ENCODE data around the gene LIPN. TPM values are rescaled to one million over a fixed set of nuclear protein-coding genes. Genes with fewer than 3 reads are reported as not detected.

LIPN gene
- total and polyA plus RNA-seq, 2 donors (not counting 3 experiments of a cell fraction or from before 2014, with no cell fraction given) = not detected

DNA sequence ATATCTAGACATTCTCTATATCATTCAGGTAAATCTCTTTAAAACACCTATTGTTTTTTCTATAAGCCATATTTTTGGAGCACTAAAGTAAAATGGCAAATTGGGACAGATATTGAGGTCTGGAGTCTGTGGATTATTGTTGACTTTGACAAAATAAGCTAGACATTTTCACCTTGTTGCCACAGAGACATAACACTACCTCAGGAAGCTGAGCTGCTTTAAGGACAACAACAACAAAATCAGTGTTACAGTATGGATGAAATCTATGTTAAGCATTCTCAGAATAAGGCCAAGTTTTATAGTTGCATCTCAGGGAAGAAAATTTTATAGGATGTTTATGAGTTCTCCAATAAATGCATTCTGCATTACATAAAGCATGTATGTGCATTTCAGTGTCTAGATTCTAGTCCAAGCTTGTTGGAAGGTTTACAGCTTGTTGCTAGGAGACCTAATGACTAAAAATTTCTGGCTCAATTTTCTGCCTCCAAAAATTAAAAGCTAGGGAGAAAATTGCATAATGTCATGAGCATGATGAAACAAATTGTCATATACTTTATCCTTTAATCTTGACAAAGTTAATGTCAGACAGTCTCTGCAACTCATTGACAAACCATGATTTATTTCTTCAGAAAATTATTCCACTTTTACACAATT lies 61.1 kb downstream of the LIPN start:
- Histone ChIP-seq H3K4me1 (ENCODE audit: control insufficient read depth, extremely low read depth, insufficient read depth, low read length) (no peaks in the 10 kb centered on the region), H3K36me3 (ENCODE audit: control insufficient read depth in 2 of 2, extremely low read depth in 1 of 2, insufficient read depth in 2 of 2, low read length in 2 of 2) (no peaks in the 10 kb centered on the region), H2AFZ (ENCODE audit: low read depth, low read length) (no peak overlapping the region), H3K27me3 (ENCODE audit: control insufficient read depth in 2 of 2, insufficient read depth in 2 of 2, low read length in 2 of 2) (peaks cover 0 to 5% of the 10 kb centered on the region in 2 experiments), H3K4me3 (replicated peaks in 1 of 3; ENCODE audit: insufficient read depth in 1 of 3, low read depth in 1 of 3, low read length in 3 of 3) (no peak overlapping the region), H3K9ac (replicated peaks; ENCODE audit: extremely low read depth, insufficient read depth, low read length) (no peak overlapping the region), H3K79me2 (ENCODE audit: control insufficient read depth, insufficient read depth, low read length) (no peaks in the 10 kb centered on the region), H3K27ac (ENCODE audit: insufficient read depth, low read depth, low read length) (no peak overlapping the region), H3K4me2 (ENCODE audit: insufficient read depth, low read length) (no peak overlapping the region), H4K20me1 (replicated peaks; ENCODE audit: control insufficient read depth, extremely low read depth, insufficient read depth, low read length) (no peaks in the 10 kb centered on the region), H3K9me3 (replicated peaks; ENCODE audit: control insufficient read depth, insufficient read depth, low read length) (no peaks in the 10 kb centered on the region), H3K9me1 (replicated peaks; ENCODE audit: control insufficient read depth, extremely low read depth, insufficient read depth, low read length) (no peaks in the 10 kb centered on the region)
- no TSS peak for BruUV-seq (replicated peaks)
- dilution Hi-C loops (cut with MboI; ENCODE audit: extremely low pct_ligation_motif_present, low sequenced_read_pairs) = no loop called here
- DNase-seq (ENCODE audit: low read depth, low spot score) (no peak), FAIRE-seq (no peak)
- POLR2A ChIA-PET = no interaction called here
- TF ChIP-seq POLR2AphosphoS5 (IDR thresholded peaks at IDR 0.05; ENCODE audit: insufficient read depth, low read depth, low read length) (no peak), GATA2 (IDR thresholded peaks at IDR 0.05; ENCODE audit: insufficient read depth, insufficient read length, low read depth, low read length) (no peak), EZH2 (IDR thresholded peaks at IDR 0.05; ENCODE audit: borderline replicate concordance, low read depth, low read length, severe bottlenecking) (no peak), FOS (IDR thresholded peaks at IDR 0.05; ENCODE audit: borderline replicate concordance, insufficient read depth, low read length) (no peak), POLR2A (IDR thresholded peaks at IDR 0.05; ENCODE audit: low read depth, low read length) (no peak), MYC (IDR thresholded peaks at IDR 0.05; ENCODE audit: low read depth, low read length) (no peak), JUN (IDR thresholded peaks at IDR 0.05; ENCODE audit: borderline replicate concordance, insufficient read depth, insufficient read length, low read depth) (no peak)
- TF ChIP-seq, protein P1, sequence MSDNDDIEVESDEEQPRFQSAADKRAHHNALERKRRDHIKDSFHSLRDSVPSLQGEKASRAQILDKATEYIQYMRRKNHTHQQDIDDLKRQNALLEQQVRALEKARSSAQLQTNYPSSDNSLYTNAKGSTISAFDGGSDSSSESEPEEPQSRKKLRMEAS (IDR thresholded peaks at IDR 0.05; ENCODE audit: insufficient read depth, insufficient read length) = no peak
- TF ChIP-seq, protein P2, sequence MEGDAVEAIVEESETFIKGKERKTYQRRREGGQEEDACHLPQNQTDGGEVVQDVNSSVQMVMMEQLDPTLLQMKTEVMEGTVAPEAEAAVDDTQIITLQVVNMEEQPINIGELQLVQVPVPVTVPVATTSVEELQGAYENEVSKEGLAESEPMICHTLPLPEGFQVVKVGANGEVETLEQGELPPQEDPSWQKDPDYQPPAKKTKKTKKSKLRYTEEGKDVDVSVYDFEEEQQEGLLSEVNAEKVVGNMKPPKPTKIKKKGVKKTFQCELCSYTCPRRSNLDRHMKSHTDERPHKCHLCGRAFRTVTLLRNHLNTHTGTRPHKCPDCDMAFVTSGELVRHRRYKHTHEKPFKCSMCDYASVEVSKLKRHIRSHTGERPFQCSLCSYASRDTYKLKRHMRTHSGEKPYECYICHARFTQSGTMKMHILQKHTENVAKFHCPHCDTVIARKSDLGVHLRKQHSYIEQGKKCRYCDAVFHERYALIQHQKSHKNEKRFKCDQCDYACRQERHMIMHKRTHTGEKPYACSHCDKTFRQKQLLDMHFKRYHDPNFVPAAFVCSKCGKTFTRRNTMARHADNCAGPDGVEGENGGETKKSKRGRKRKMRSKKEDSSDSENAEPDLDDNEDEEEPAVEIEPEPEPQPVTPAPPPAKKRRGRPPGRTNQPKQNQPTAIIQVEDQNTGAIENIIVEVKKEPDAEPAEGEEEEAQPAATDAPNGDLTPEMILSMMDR (IDR thresholded peaks at IDR 0.05; ENCODE audit: extremely low read depth in 1 of 2, insufficient read depth in 1 of 2, low read depth in 1 of 2, low read length in 2 of 2) = no peak
- CTCF ChIA-PET = interaction anchor here (1.0 to 3.4 kb wide), 6 partner anchors 8 to 258 kb away, joined by 3 to 20 read pairs (median 5); partner anchors contain the start of gene RNLS
- intact Hi-C loops (cut with micrococcal nuclease) = no loop called here

Measured in endothelial cell of umbilical vein (primary cell).